ENCODE measurements around the gene BAK1.

GRCh38 chr6:33606642-33607041, 26.6 kb upstream of the BAK1 start:
- TF ChIP-seq POLR2A (IDR thresholded peaks at IDR 0.05), result no peak
- no peak for TF ChIP-seq CTCF (IDR thresholded peaks at IDR 0.05)

Measured in lower leg skin (tissue), 3 donors.